ENCODE results near the gene COL21A1. TPM values are rescaled to one million over a fixed set of nuclear protein-coding genes. Genes with fewer than 3 reads are reported as not detected.

The COL21A1 gene
- total RNA-seq, 4 donors from 2014 or later: 5.3 to 47.1 (median 15.6) TPM

DNA sequence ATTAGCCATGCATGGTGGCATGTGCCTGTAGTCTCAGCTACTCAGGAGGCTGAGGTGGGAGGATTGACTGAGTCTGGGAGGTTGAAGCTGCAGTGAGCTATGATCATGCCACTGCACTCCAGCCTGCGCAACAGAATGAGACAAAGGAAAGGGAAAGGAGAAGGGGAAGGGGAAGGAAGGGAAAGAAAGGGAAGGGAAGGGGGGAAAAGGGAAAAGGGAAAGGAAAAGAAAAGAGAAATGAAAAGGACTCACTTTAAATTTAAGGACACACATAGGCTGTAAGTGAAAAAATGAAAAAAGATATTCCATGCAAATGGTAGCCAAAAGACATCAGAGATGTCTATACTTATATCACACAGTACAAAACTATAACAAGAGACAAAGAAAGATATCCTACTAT lies 74.2 kb downstream of the COL21A1 start:
- Histone ChIP-seq H3K27me3 (no peaks in the 10 kb centered on the region), H3K9me3 (peaks cover 0 to 34% (median 3%) of the 10 kb centered on the region in 3 donors)
- TF ChIP-seq POLR2A (IDR thresholded peaks at IDR 0.05): no peak
- no peak for TF ChIP-seq EP300 (IDR thresholded peaks at IDR 0.05)
- TF ChIP-seq POLR2AphosphoS5 (IDR thresholded peaks at IDR 0.05): no peak
- no peak for TF ChIP-seq CTCF (IDR thresholded peaks at IDR 0.05)

DNA sequence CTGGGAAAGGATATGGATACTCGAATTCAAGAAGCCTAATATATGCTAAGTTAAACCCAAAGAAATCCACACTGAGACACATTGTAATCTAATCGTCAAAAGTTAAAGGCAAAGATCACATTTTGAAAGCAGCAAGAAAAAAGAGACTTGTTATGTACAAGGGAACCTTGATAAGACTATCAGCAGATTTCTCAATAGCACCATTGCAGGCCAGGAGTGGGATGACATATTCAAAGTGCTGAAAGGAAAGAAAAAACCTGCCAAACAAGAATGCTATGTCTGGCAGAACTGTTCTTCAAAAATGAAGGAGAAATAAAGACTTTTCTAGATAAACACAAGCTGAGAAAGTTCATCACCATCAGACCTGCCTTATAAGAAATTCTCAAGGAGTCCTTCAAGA lies 75.2 kb downstream of the COL21A1 start:
- H3K9me3 ChIP-seq: peaks cover 0 to 34% (median 3%) of the 10 kb centered on the region in 3 donors
- TF ChIP-seq EP300 (IDR thresholded peaks at IDR 0.05): no peak
- TF ChIP-seq CTCF (IDR thresholded peaks at IDR 0.05): no peak
- TF ChIP-seq POLR2AphosphoS5 (IDR thresholded peaks at IDR 0.05): no peak
- no peak for TF ChIP-seq POLR2A (IDR thresholded peaks at IDR 0.05)
- WGBS, 2 donors (ENCODE audit: low coverage in 1 of 2): 85 to 86% methylated on average over 2 of the region's 2 CpGs
- no peak overlapping the region for H3K4me3 ChIP-seq
- no peaks in the 10 kb centered on the region for H3K27me3 ChIP-seq
- no peak for ATAC-seq
- peaks cover 0 to 6% of the 10 kb centered on the region in 2 donors for H3K36me3 ChIP-seq
- no peak overlapping the region for H3K27ac ChIP-seq
- no peaks in the 10 kb centered on the region for H3K4me1 ChIP-seq

More for the DNA sequence above, 74.2 kb downstream of the COL21A1 start:
- Histone ChIP-seq H3K4me1 (no peaks in the 10 kb centered on the region), H3K4me3 (no peak overlapping the region), H3K36me3 (peaks cover 0 to 6% of the 10 kb centered on the region in 2 donors), H3K27ac (no peak overlapping the region)
- WGBS, 2 donors (ENCODE audit: low coverage in 1 of 2): no CpG with 5 or more reads among the region's 1 CpG
- no peak for ATAC-seq

GRCh38 chr6:56169366-56169765 lies 78.0 kb downstream of the COL21A1 start:
- Histone ChIP-seq H3K36me3 (peaks cover 0 to 6% of the 10 kb centered on the region in 2 donors), H3K4me1 (no peaks in the 10 kb centered on the region), H3K4me3 (no peak overlapping the region), H3K27ac (no peak overlapping the region), H3K27me3 (no peaks in the 10 kb centered on the region), H3K9me3 (peaks cover 0 to 25% (median 3%) of the 10 kb centered on the region in 3 donors)
- TF ChIP-seq POLR2AphosphoS5 (IDR thresholded peaks at IDR 0.05) (no peak), EP300 (IDR thresholded peaks at IDR 0.05) (no peak), POLR2A (IDR thresholded peaks at IDR 0.05) (no peak), CTCF (IDR thresholded peaks at IDR 0.05) (no peak)
- 94 to 100% methylated on average over 1 of the region's 1 CpG for WGBS, 2 donors (ENCODE audit: low coverage in 1 of 2)
- ATAC-seq: no peak

DNA sequence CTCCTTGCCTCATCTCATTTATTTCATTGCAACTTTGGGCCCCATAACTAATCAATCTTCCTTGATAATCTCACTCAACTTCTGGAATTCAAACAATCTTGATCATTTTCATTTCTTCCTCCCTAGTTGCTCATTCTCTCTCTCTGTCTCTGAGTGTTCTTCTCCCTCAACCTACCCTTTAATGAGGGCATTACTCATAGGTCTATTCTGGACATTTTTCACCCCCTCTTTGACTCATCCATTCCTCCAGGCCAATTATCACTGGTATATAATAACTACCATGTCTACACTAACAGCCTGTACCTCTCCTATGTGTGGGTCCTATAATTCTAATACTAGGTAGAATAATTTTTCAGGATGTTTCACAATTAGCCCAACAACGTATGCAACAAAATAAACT lies 78.8 kb downstream of the COL21A1 start:
- Histone ChIP-seq H3K9me3 (peaks cover 0 to 23% (median 3%) of the 10 kb centered on the region in 3 donors), H3K27me3 (no peaks in the 10 kb centered on the region), H3K4me3 (no peak overlapping the region), H3K36me3 (peaks cover 0 to 6% of the 10 kb centered on the region in 2 donors), H3K27ac (no peak overlapping the region), H3K4me1 (no peaks in the 10 kb centered on the region)
- no peak for TF ChIP-seq POLR2AphosphoS5 (IDR thresholded peaks at IDR 0.05)
- no peak for TF ChIP-seq POLR2A (IDR thresholded peaks at IDR 0.05)
- TF ChIP-seq EP300 (IDR thresholded peaks at IDR 0.05): no peak
- TF ChIP-seq CTCF (IDR thresholded peaks at IDR 0.05): no peak
- WGBS, 2 donors (ENCODE audit: low coverage in 1 of 2): 94% methylated on average over 1 of the region's 1 CpG; no CpG with 5 or more reads in 1 of the 2 donors
- ATAC-seq: no peak

GRCh38 chr6:56162081-56162480 lies 85.3 kb downstream of the COL21A1 start:
- 29 to 67% methylated on average over 1 of the region's 1 CpG for WGBS, 2 donors (ENCODE audit: low coverage in 1 of 2)
- H3K27ac ChIP-seq: no peak overlapping the region
- H3K4me1 ChIP-seq: peaks cover 0 to 11% (median 0%) of the 10 kb centered on the region in 3 donors
- H3K27me3 ChIP-seq: no peaks in the 10 kb centered on the region
- TF ChIP-seq POLR2A (IDR thresholded peaks at IDR 0.05) (no peak), POLR2AphosphoS5 (IDR thresholded peaks at IDR 0.05) (no peak), EP300 (IDR thresholded peaks at IDR 0.05) (no peak), CTCF (IDR thresholded peaks at IDR 0.05) (no peak)
- H3K4me3 ChIP-seq: no peak overlapping the region
- H3K9me3 ChIP-seq: no peaks in the 10 kb centered on the region
- no peak for ATAC-seq
- no peaks in the 10 kb centered on the region for H3K36me3 ChIP-seq

Data from gastroesophageal sphincter (tissue), 4 donors.